Ramos (cell line): ENCODE data around the gene PIP4K2A.
"Not testable (repeated sequence)": the region's sequence is repeated elsewhere in the genome, so short reads cannot be mapped to it uniquely, and the experiment has no call there.

Experiments used
- in situ Hi-C: fragments of 300-500 bp; cut with MboI; formaldehyde crosslinking; loops from one replicate; pipeline ENCODE4 v1.14.3; 2022; ENCODE audit warnings: low sequenced_read_pairs; ENCODE audit not compliant: unreplicated experiment

Gene PIP4K2A

GRCh38 chr10:22698941-22699440 is 15.4 kb downstream of the PIP4K2A start:
- in situ Hi-C loops: no loop called here

- in situ Hi-C loops: no loop called here
These were observed 16.6 kb downstream of the PIP4K2A start for GRCh38 chr10:22697800-22698199.

- in situ Hi-C loops: no loop called here
These were observed 17.3 kb downstream of the PIP4K2A start for GRCh38 chr10:22697101-22697500.

GRCh38 chr10:22693860-22694259 is 20.5 kb downstream of the PIP4K2A start:
- in situ Hi-C loops: no loop called here

- in situ Hi-C loops: no loop called here
These were observed 21.0 kb downstream of the PIP4K2A start for GRCh38 chr10:22693371-22693784.

- in situ Hi-C loops: not testable (repeated sequence)
These were observed 22.3 kb downstream of the PIP4K2A start for GRCh38 chr10:22692119-22692518.

GRCh38 chr10:22690614-22691431 is 23.6 kb downstream of the PIP4K2A start:
- in situ Hi-C loops: no loop called here

- in situ Hi-C loops: no loop called here
These were observed 24.2 kb downstream of the PIP4K2A start for GRCh38 chr10:22690158-22690557.

GRCh38 chr10:22686347-22686746 is 28.0 kb downstream of the PIP4K2A start:
- in situ Hi-C loops: no loop called here

GRCh38 chr10:22685926-22686325 is 28.5 kb downstream of the PIP4K2A start:
- in situ Hi-C loops: no loop called here

- in situ Hi-C loops: no loop called here
These were observed 29.7 kb downstream of the PIP4K2A start for GRCh38 chr10:22684699-22685098.

GRCh38 chr10:22683140-22683389 is 31.3 kb downstream of the PIP4K2A start:
- in situ Hi-C loops: no loop called here

- in situ Hi-C loops: no loop called here
These were observed 31.9 kb downstream of the PIP4K2A start for GRCh38 chr10:22682237-22683139.

- in situ Hi-C loops: no loop called here
These were observed 32.6 kb downstream of the PIP4K2A start for GRCh38 chr10:22681783-22682183.

GRCh38 chr10:22681301-22681700 is 33.1 kb downstream of the PIP4K2A start:
- in situ Hi-C loops: no loop called here

GRCh38 chr10:22679608-22680007 is 34.8 kb downstream of the PIP4K2A start:
- in situ Hi-C loops: no loop called here

- in situ Hi-C loops: no loop called here
These were observed 37.0 kb downstream of the PIP4K2A start for GRCh38 chr10:22677333-22677732.

GRCh38 chr10:22676435-22676834 is 37.9 kb downstream of the PIP4K2A start:
- in situ Hi-C loops: no loop called here

- in situ Hi-C loops: no loop called here
These were observed 39.8 kb downstream of the PIP4K2A start for GRCh38 chr10:22674573-22674930.

GRCh38 chr10:22673785-22674572 is 40.4 kb downstream of the PIP4K2A start:
- in situ Hi-C loops: no loop called here

- in situ Hi-C loops: no loop called here
These were observed 41.3 kb downstream of the PIP4K2A start for GRCh38 chr10:22673091-22673392.
